Measurements from ENCODE around the gene RNPEP. TPM values are rescaled to one million over a fixed set of nuclear protein-coding genes. Genes with fewer than 3 reads are reported as not detected.
"Not testable (repeated sequence)": the region's sequence is repeated elsewhere in the genome, so short reads cannot be mapped to it uniquely, and the experiment has no call there.

Gene RNPEP
- total RNA-seq (10 to 100 TPM; 25.9 to 29.1 TPM), polyA plus RNA-seq (10 to 100 TPM; 30.3 to 41.4 TPM)

- Histone ChIP-seq H3K9me3 (ENCODE audit: control insufficient read depth in 1 of 2, low read length in 2 of 2) (no peaks in the 10 kb centered on the region), H3K36me3 (ENCODE audit: insufficient read depth, low read length) (no peaks in the 10 kb centered on the region), H3K4me1 (ENCODE audit: insufficient read depth, low read length) (peaks cover 17% of the 10 kb centered on the region), H3K27ac (ENCODE audit: low read depth, low read length) (peak within 1 kb of the TSS; percentile 63), H3K4me3 (ENCODE audit: low read length in 2 of 2) (peak within 1 kb of the TSS; percentile 52 to 77), H3K27me3 (ENCODE audit: insufficient read depth, low read length) (no peaks in the 10 kb centered on the region)
- peak; percentile 50 to 71 (median 60) for DNase-seq
- ChIA-PET POLR2A (ENCODE audit: partially characterized antibody) (interaction anchor here (0.7 to 2.6 kb wide), 6 partner anchors 9 to 87 kb away, joined by 3 to 20 read pairs (median 4); partner anchors contain the start of gene TIMM17A), CTCF (ENCODE audit: partially characterized antibody) (interaction anchor here (0.7 to 3.1 kb wide), 3 partner anchors 10 to 26 kb away, joined by 3 to 10 read pairs (median 4); no protein-coding TSS in a partner anchor)
- peak within 1 kb of the TSS; percentile 81 to 98 (median 94) for H3K27ac Mint-ChIP-seq
- H3K4me1 Mint-ChIP-seq: peaks cover 18 to 25% (median 22%) of the 10 kb centered on the region in 4 donors
- no peaks in the 10 kb centered on the region for H3K27me3 Mint-ChIP-seq
- peak within 1 kb of the TSS; percentile 92 to 100 (median 98) for H3K4me3 Mint-ChIP-seq
- peaks cover 0 to 2% (median 0%) of the 10 kb centered on the region in 8 donors for H3K9me3 Mint-ChIP-seq
- H3K36me3 Mint-ChIP-seq: peaks cover 0 to 8% of the 10 kb centered on the region in 2 donors
- intact Hi-C loops (cut with micrococcal nuclease): loop anchor here (1.0 to 2.0 kb wide), 2 partner anchors 16 to 28 kb away; partner anchors contain the start of gene TIMM17A
These were observed at the start of gene RNPEP for GRCh38 chr1:201982623-201983379. TSS of gene RNPEP (plus strand) at chr1:201982648. CDS start at chr1:201982667, 19 bp downstream.

GRCh38 chr1:201933840-201934430 is 48.5 kb upstream of the RNPEP start:
- Histone ChIP-seq H3K4me3 (ENCODE audit: low read length in 2 of 2) (no peak overlapping the region), H3K9me3 (ENCODE audit: control insufficient read depth in 1 of 2, low read length in 2 of 2) (no peaks in the 10 kb centered on the region), H3K4me1 (ENCODE audit: insufficient read depth, low read length) (no peaks in the 10 kb centered on the region), H3K27ac (ENCODE audit: low read depth, low read length) (no peak overlapping the region), H3K27me3 (ENCODE audit: insufficient read depth, low read length) (no peaks in the 10 kb centered on the region), H3K36me3 (ENCODE audit: insufficient read depth, low read length) (no peaks in the 10 kb centered on the region)
- no peak overlapping the region for H3K4me3 Mint-ChIP-seq
- no peaks in the 10 kb centered on the region for H3K9me3 Mint-ChIP-seq
- no peaks in the 10 kb centered on the region for H3K36me3 Mint-ChIP-seq
- intact Hi-C loops (cut with micrococcal nuclease): no loop called here
- H3K4me1 Mint-ChIP-seq: no peaks in the 10 kb centered on the region
- DNase-seq: no peak
- ChIA-PET CTCF (ENCODE audit: partially characterized antibody) (no interaction called here), POLR2A (ENCODE audit: partially characterized antibody) (no interaction called here)
- peaks cover 2 to 11% of the 10 kb centered on the region in 2 donors for H3K27me3 Mint-ChIP-seq
- no peak overlapping the region for H3K27ac Mint-ChIP-seq

GRCh38 chr1:201937624-201938213 is 44.7 kb upstream of the RNPEP start:
- H3K9me3 ChIP-seq (ENCODE audit: control insufficient read depth in 1 of 2, low read length in 2 of 2): no peaks in the 10 kb centered on the region
- intact Hi-C loops (cut with micrococcal nuclease): no loop called here
- H3K36me3 ChIP-seq (ENCODE audit: insufficient read depth, low read length): no peaks in the 10 kb centered on the region
- H3K27ac Mint-ChIP-seq: no peak overlapping the region
- no peaks in the 10 kb centered on the region for H3K4me1 Mint-ChIP-seq
- no peak overlapping the region for H3K4me3 Mint-ChIP-seq
- ChIA-PET POLR2A (ENCODE audit: partially characterized antibody) (no interaction called here), CTCF (ENCODE audit: partially characterized antibody) (no interaction called here)
- DNase-seq: no peak
- H3K27me3 ChIP-seq (ENCODE audit: insufficient read depth, low read length): no peaks in the 10 kb centered on the region
- H3K27me3 Mint-ChIP-seq: peaks cover 0 to 18% of the 10 kb centered on the region in 2 donors
- H3K4me1 ChIP-seq (ENCODE audit: insufficient read depth, low read length): no peaks in the 10 kb centered on the region
- no peak overlapping the region for H3K4me3 ChIP-seq (ENCODE audit: low read length in 2 of 2)
- no peak overlapping the region for H3K27ac ChIP-seq (ENCODE audit: low read depth, low read length)
- H3K9me3 Mint-ChIP-seq: peaks cover 0 to 2% (median 0%) of the 10 kb centered on the region in 8 donors
- H3K36me3 Mint-ChIP-seq: no peaks in the 10 kb centered on the region

- H3K4me3 ChIP-seq (ENCODE audit: low read length in 2 of 2): no peak overlapping the region
- H3K4me1 ChIP-seq (ENCODE audit: insufficient read depth, low read length): no peaks in the 10 kb centered on the region
- Mint-ChIP-seq H3K36me3 (no peaks in the 10 kb centered on the region), H3K4me3 (no peak overlapping the region), H3K27me3 (peaks cover 5 to 21% of the 10 kb centered on the region in 2 donors), H3K4me1 (no peaks in the 10 kb centered on the region), H3K27ac (no peak overlapping the region), H3K9me3 (peaks cover 0 to 2% (median 0%) of the 10 kb centered on the region in 8 donors)
- intact Hi-C loops (cut with micrococcal nuclease): no loop called here
- no peak overlapping the region for H3K27ac ChIP-seq (ENCODE audit: low read depth, low read length)
- ChIA-PET POLR2A (ENCODE audit: partially characterized antibody) (no interaction called here), CTCF (ENCODE audit: partially characterized antibody) (no interaction called here)
- no peaks in the 10 kb centered on the region for H3K36me3 ChIP-seq (ENCODE audit: insufficient read depth, low read length)
- H3K9me3 ChIP-seq (ENCODE audit: control insufficient read depth in 1 of 2, low read length in 2 of 2): no peaks in the 10 kb centered on the region
- DNase-seq: no peak
- H3K27me3 ChIP-seq (ENCODE audit: insufficient read depth, low read length): no peaks in the 10 kb centered on the region
These were observed 43.9 kb upstream of the RNPEP start for GRCh38 chr1:201938440-201939035.

- H3K9me3 Mint-ChIP-seq: peaks cover 0 to 2% (median 0%) of the 10 kb centered on the region in 8 donors
- H3K36me3 Mint-ChIP-seq: no peaks in the 10 kb centered on the region
- no peaks in the 10 kb centered on the region for H3K4me1 ChIP-seq (ENCODE audit: insufficient read depth, low read length)
- H3K27me3 ChIP-seq (ENCODE audit: insufficient read depth, low read length): no peaks in the 10 kb centered on the region
- H3K27me3 Mint-ChIP-seq: peaks cover 10 to 25% of the 10 kb centered on the region in 2 donors
- POLR2A ChIA-PET (ENCODE audit: partially characterized antibody): no interaction called here
- no peak overlapping the region for H3K4me3 ChIP-seq (ENCODE audit: low read length in 2 of 2)
- H3K4me3 Mint-ChIP-seq: no peak overlapping the region
- no peaks in the 10 kb centered on the region for H3K9me3 ChIP-seq (ENCODE audit: control insufficient read depth in 1 of 2, low read length in 2 of 2)
- no peak overlapping the region for H3K27ac ChIP-seq (ENCODE audit: low read depth, low read length)
- DNase-seq: no peak
- peak overlapping the region in 1 of 7 donors; percentile 42 for H3K27ac Mint-ChIP-seq
- no peaks in the 10 kb centered on the region for H3K4me1 Mint-ChIP-seq
- CTCF ChIA-PET (ENCODE audit: partially characterized antibody): no interaction called here
- intact Hi-C loops (cut with micrococcal nuclease): no loop called here
- no peaks in the 10 kb centered on the region for H3K36me3 ChIP-seq (ENCODE audit: insufficient read depth, low read length)
These were observed 43.3 kb upstream of the RNPEP start for GRCh38 chr1:201939148-201939547.

GRCh38 chr1:201939574-201939973 is 42.9 kb upstream of the RNPEP start:
- ChIA-PET POLR2A (ENCODE audit: partially characterized antibody) (no interaction called here), CTCF (ENCODE audit: partially characterized antibody) (no interaction called here)
- H3K27ac Mint-ChIP-seq: no peak overlapping the region
- H3K27ac ChIP-seq (ENCODE audit: low read depth, low read length): no peak overlapping the region
- peaks cover 0 to 2% (median 0%) of the 10 kb centered on the region in 8 donors for H3K9me3 Mint-ChIP-seq
- no peaks in the 10 kb centered on the region for H3K4me1 ChIP-seq (ENCODE audit: insufficient read depth, low read length)
- peaks cover 14 to 29% of the 10 kb centered on the region in 2 donors for H3K27me3 Mint-ChIP-seq
- no peak for DNase-seq
- H3K27me3 ChIP-seq (ENCODE audit: insufficient read depth, low read length): no peaks in the 10 kb centered on the region
- H3K36me3 Mint-ChIP-seq: no peaks in the 10 kb centered on the region
- no peaks in the 10 kb centered on the region for H3K36me3 ChIP-seq (ENCODE audit: insufficient read depth, low read length)
- H3K4me3 Mint-ChIP-seq: no peak overlapping the region
- no peaks in the 10 kb centered on the region for H3K4me1 Mint-ChIP-seq
- H3K4me3 ChIP-seq (ENCODE audit: low read length in 2 of 2): no peak overlapping the region
- no peaks in the 10 kb centered on the region for H3K9me3 ChIP-seq (ENCODE audit: control insufficient read depth in 1 of 2, low read length in 2 of 2)
- intact Hi-C loops (cut with micrococcal nuclease): no loop called here

GRCh38 chr1:201940316-201940715 is 42.1 kb upstream of the RNPEP start:
- intact Hi-C loops (cut with micrococcal nuclease); H3K36me3 ChIP-seq (ENCODE audit: insufficient read depth, low read length); H3K27ac Mint-ChIP-seq; H3K9me3 Mint-ChIP-seq; H3K9me3 ChIP-seq (ENCODE audit: control insufficient read depth in 1 of 2, low read length in 2 of 2); H3K4me3 ChIP-seq (ENCODE audit: low read length in 2 of 2); H3K36me3 Mint-ChIP-seq; H3K4me3 Mint-ChIP-seq; H3K27me3 ChIP-seq (ENCODE audit: insufficient read depth, low read length); DNase-seq; POLR2A ChIA-PET (ENCODE audit: partially characterized antibody); H3K4me1 ChIP-seq (ENCODE audit: insufficient read depth, low read length); H3K27ac ChIP-seq (ENCODE audit: low read depth, low read length); H3K4me1 Mint-ChIP-seq; CTCF ChIA-PET (ENCODE audit: partially characterized antibody): not testable (repeated sequence)
- peaks cover 21 to 32% of the 10 kb centered on the region in 2 donors for H3K27me3 Mint-ChIP-seq

Data from CD4-positive, alpha-beta memory T cell (primary cell).